Loucy (cell line): Measurements from ENCODE around the gene RALGAPA1.

Source experiments
- H2AFZ ChIP-seq: fragments of 200-600 bp; sonication (generic); 2 replicates; pipeline ENCODE4 v1.6.0; 2016; ENCODE audit warnings: antibody characterized with exemption, mild to moderate bottlenecking, low read length, moderate library complexity
- H3F3A ChIP-seq: fragments of 200-600 bp; 2 replicates; pipeline ENCODE4 v1.6.0; 2016; ENCODE audit warnings: antibody characterized with exemption, low read depth, mild to moderate bottlenecking
- H3K27me3 ChIP-seq: fragments of 200-600 bp; sonication (generic); 2 replicates; pipeline ENCODE4 v1.6.1; 2014; ENCODE audit warnings: low read length, mild to moderate bottlenecking; ENCODE audit not compliant: insufficient read depth, poor library complexity, severe bottlenecking
- H3K36me3 ChIP-seq: fragments of 200-600 bp; sonication (generic); 2 replicates; pipeline ENCODE4 v1.6.1; 2016; ENCODE audit warnings: low read length; ENCODE audit not compliant: insufficient read depth
- H3K4me1 ChIP-seq: fragments of 200-600 bp; sonication (generic); 2 replicates; pipeline ENCODE4 v1.5.1; 2014; ENCODE audit warnings: low read length, mild to moderate bottlenecking; ENCODE audit not compliant: insufficient read depth, poor library complexity, severe bottlenecking
- H3K4me2 ChIP-seq: fragments of 200-600 bp; sonication (generic); 2 replicates; pipeline ENCODE4 v1.6.0; 2014; ENCODE audit warnings: antibody characterized with exemption, low read length, low read depth, mild to moderate bottlenecking; ENCODE audit not compliant: poor library complexity, severe bottlenecking
- H3K4me3 ChIP-seq: fragments of 200-600 bp; sonication (generic); 2 replicates; pipeline ENCODE4 v1.5.1; 2014; ENCODE audit warnings: low read length, mild to moderate bottlenecking, mixed read lengths; ENCODE audit not compliant: poor library complexity, severe bottlenecking
- H3K79me2 ChIP-seq: fragments of 200-600 bp; sonication (generic); 2 replicates; pipeline ENCODE4 v1.6.1; 2014; ENCODE audit warnings: low read length; ENCODE audit not compliant: insufficient read depth
- H3K9ac ChIP-seq: fragments of 200-600 bp; sonication (generic); 2 replicates; pipeline ENCODE4 v1.6.0; 2014; ENCODE audit warnings: mild to moderate bottlenecking, low read depth, low read length, moderate library complexity; ENCODE audit not compliant: poor library complexity, severe bottlenecking
- H3K9me2 ChIP-seq: fragments of 200-600 bp; sonication (generic); replicated peaks from 2 replicates; pipeline ENCODE4 v1.6.1; 2016; ENCODE audit warnings: low read depth, low read length, mixed read lengths
- H3K9me3 ChIP-seq: fragments of 200-600 bp; sonication (generic); 2 replicates; pipeline ENCODE4 v1.6.1; 2014; ENCODE audit warnings: mild to moderate bottlenecking, antibody characterized with exemption, low read length, low read depth; ENCODE audit not compliant: insufficient read depth
- H4K20me1 ChIP-seq: fragments of 200-600 bp; sonication (generic); 2 replicates; pipeline ENCODE4 v1.6.0; 2014; ENCODE audit warnings: antibody characterized with exemption, low read length, mild to moderate bottlenecking; ENCODE audit not compliant: insufficient read depth, poor library complexity, severe bottlenecking
- EZH2phosphoT487 ChIP-seq: fragments of 200-600 bp; IDR thresholded peaks from 2 replicates; pipeline ENCODE4 v1.6.1; 2018; ENCODE audit warnings: antibody characterized with exemption, mild to moderate bottlenecking, moderate library complexity, borderline replicate concordance
- TF ChIP-seq, protein P1 (sequence below): fragments of 200-600 bp; sonication (generic); conservative IDR thresholded peaks from 2 replicates; pipeline ENCODE4 v1.5.1; 2014; ENCODE audit warnings: mild to moderate bottlenecking, antibody characterized with exemption, low read length

RALGAPA1 gene

DNA sequence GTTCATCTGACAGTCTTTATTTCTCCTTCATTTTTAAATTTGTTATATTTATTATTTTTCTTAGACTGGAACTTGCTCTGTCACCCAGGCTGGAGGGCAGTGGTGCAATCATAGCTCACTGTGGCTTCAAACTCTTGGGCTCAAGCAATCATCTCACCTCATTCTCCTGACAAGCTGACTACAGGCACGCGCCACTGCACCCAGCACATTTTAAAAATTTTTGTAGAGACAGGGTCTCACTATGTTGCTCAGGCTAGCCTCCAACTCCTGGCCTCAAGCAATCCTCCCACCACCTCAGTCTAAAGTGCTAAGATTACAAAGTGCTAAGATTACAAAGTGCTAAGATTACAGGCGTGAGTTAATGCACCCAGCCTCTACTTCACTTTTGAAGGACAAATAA lies 96.6 kb downstream of the RALGAPA1 start:
- Histone ChIP-seq H3K4me2 (no peak overlapping the region), H4K20me1 (no peaks in the 10 kb centered on the region), H2AFZ (no peak overlapping the region), H3K79me2 (no peaks in the 10 kb centered on the region), H3K27me3 (no peaks in the 10 kb centered on the region), H3K9me2 (no peaks in the 10 kb centered on the region), H3K9ac (no peak overlapping the region), H3F3A (no peaks in the 10 kb centered on the region), H3K4me3 (no peak overlapping the region), H3K36me3 (no peaks in the 10 kb centered on the region), H3K9me3 (no peaks in the 10 kb centered on the region), H3K4me1 (no peaks in the 10 kb centered on the region)
- no peak for TF ChIP-seq EZH2phosphoT487
- TF ChIP-seq, protein P1, sequence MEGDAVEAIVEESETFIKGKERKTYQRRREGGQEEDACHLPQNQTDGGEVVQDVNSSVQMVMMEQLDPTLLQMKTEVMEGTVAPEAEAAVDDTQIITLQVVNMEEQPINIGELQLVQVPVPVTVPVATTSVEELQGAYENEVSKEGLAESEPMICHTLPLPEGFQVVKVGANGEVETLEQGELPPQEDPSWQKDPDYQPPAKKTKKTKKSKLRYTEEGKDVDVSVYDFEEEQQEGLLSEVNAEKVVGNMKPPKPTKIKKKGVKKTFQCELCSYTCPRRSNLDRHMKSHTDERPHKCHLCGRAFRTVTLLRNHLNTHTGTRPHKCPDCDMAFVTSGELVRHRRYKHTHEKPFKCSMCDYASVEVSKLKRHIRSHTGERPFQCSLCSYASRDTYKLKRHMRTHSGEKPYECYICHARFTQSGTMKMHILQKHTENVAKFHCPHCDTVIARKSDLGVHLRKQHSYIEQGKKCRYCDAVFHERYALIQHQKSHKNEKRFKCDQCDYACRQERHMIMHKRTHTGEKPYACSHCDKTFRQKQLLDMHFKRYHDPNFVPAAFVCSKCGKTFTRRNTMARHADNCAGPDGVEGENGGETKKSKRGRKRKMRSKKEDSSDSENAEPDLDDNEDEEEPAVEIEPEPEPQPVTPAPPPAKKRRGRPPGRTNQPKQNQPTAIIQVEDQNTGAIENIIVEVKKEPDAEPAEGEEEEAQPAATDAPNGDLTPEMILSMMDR: no peak

DNA sequence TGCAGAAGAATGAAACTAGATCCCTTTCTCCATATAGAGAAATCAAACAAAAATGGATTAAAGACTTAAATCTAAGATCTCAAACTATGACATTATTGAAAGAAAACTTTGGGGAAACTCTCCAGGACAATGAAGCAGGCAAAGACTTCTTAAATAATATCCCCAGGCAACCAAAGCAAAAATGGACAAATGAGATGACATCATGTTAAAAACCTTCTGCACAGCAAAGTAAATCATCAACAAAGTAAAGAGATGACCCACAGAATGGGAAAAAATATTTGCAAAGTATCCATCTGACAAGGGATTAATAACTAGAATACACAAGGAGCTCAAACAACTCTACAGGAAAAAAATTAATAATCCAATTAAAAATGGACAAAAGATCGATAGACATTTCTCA lies 101.0 kb downstream of the RALGAPA1 start:
- no peaks in the 10 kb centered on the region for H3K27me3 ChIP-seq
- no peaks in the 10 kb centered on the region for H3K9me2 ChIP-seq
- H3F3A ChIP-seq: no peaks in the 10 kb centered on the region
- no peaks in the 10 kb centered on the region for H3K9me3 ChIP-seq
- H4K20me1 ChIP-seq: no peaks in the 10 kb centered on the region
- H3K4me3 ChIP-seq: no peak overlapping the region
- H3K79me2 ChIP-seq: no peaks in the 10 kb centered on the region
- TF ChIP-seq, protein P1: no peak
- no peak for TF ChIP-seq EZH2phosphoT487
- H2AFZ ChIP-seq: no peak overlapping the region
- no peak overlapping the region for H3K9ac ChIP-seq
- H3K36me3 ChIP-seq: 0 out of 2 replicates have a peak, but pooled peaks cover 7% of the 10 kb centered on the region
- no peak overlapping the region for H3K4me2 ChIP-seq
- no peaks in the 10 kb centered on the region for H3K4me1 ChIP-seq

DNA sequence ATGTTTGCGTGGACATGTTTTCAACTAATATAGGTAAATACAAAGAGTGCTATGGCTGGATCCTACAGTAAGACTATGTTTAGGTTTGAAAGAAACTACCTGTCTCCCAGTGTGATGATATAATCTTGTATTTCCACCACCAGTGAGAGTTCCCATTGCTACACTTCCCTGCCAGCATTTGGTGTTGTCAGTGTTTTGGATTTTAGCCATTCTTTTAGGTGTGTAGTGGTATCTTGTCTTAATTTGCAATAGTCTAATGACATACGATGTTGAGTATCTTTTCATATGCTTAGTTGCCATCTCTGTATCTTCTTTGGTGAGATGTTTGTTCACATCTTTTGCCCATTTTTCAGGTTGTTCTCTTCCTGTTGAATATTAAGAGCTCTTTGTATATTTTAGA lies 103.5 kb downstream of the RALGAPA1 start:
- no peak overlapping the region for H3K9ac ChIP-seq
- no peaks in the 10 kb centered on the region for H3F3A ChIP-seq
- no peak overlapping the region for H3K4me3 ChIP-seq
- no peaks in the 10 kb centered on the region for H3K9me2 ChIP-seq
- 0 out of 2 replicates have a peak, but pooled peaks cover 7% of the 10 kb centered on the region for H3K36me3 ChIP-seq
- H3K4me2 ChIP-seq: no peak overlapping the region
- no peak overlapping the region for H2AFZ ChIP-seq
- TF ChIP-seq, protein P1: no peak
- no peaks in the 10 kb centered on the region for H3K27me3 ChIP-seq
- H4K20me1 ChIP-seq: no peaks in the 10 kb centered on the region
- no peaks in the 10 kb centered on the region for H3K4me1 ChIP-seq
- no peaks in the 10 kb centered on the region for H3K9me3 ChIP-seq
- no peaks in the 10 kb centered on the region for H3K79me2 ChIP-seq
